HG02763 (cell line): ENCODE results near the gene IFT20.

ENCODE experiments used
- ATAC-seq: cut with Tn5 transposase; IDR thresholded peaks from one replicate; pipeline ENCODE4 v1.9.1; 2021; ENCODE audit warnings: mild to moderate bottlenecking, moderate library complexity; ENCODE audit not compliant: unreplicated experiment

The IFT20 gene

DNA sequence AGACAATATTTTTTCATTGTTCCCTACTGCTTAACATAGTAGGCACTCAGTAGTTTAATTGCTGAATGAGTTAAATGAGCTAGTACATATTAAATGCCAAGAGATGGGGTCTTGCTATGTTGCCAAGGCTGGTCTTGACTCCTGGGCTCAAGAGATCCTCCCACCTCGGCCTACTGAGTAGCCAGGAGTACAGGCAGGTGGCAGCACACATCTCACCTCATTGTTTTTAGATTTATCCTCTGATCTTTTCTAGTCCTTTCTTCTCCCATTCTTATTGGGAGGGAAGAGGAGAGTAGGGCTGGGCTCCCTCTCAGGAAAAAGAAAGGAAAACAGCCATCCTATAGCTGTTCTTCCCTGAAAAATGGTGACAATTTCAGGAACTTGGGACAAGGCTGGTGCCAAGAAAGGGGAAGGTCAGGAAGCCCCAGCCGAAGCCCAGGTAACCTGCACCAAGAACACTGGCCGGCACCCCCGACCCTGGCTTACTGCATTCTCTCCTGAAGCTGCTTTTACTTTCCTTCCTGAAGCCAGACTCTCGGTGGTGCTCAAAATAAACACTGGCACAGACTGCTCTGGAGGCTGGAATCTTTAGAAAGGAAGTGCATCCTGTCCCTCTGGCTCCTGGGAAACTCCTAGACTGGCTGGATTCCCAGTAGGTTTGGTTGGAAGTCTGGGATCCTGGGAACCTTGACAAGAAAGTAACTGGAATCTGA, 2.9 kb upstream of the IFT20 start:
- ATAC-seq, result no peak

DNA sequence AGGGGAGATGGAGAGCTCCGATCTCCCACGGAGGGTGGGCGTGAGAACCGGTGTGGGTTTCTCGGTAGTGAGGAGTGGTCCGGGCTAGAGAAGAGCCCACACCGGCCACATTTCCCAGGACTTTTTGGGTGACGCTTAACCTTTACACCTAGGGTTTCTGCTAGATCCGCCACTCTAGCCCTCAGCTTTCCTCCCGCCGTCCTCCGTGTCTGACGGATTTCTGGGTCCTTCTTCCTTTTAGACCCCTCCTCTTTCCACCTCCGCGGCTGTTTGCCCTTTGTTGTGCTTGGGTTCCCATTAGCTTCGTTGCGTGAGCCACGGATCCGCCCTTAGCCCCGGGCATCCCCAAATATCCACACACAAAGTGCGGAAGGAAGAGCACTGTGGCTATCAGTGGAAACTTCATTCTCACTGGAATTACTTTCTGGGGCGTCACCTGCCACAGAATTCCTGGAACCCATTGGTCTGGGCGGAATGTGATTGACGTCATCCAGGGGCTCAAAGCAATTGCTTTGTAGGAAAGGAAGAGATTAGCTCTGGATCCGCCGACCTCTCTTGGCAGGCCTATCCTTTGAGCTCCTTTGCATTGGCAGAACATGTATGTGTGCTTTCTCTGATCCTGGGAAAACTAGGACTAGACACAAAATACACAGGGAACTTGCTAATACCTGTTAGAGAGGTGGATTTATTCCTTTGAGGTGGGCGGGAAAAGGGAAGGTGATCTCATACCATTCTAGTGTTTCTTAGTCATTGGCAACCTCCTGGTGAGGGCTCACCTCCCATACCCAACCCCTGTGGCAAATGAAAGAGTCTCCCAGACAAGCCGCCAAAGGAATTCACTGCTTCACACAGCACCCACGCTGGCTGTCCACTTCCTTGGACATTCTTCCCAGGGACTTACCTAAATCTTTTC, 943 bp upstream of the IFT20 start:
- ATAC-seq, result no peak

DNA sequence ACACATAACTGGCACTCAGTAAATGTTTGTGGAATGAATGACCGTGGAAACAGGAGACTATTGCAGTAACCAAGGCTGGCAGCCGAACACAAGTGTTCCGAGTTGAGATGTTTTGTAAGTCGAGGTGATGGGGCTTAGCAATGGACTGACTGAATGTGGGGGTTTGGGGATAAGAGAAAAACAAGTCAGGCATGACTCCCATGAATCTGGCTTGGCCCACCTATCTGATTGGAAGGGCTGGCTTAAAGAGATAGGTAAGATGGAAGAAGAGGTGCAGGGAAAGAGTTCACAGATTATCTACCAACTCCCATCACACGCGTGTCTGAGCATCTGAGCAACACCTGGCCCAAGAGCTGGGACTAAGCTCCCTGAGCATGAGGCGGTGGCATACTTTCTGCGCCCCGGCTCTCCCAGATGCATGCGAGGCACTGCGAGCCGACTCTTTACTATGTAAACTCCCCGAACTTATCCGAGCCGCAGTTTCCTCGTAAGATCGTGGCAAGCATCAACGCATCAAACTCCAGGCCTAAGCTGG, 539 bp downstream of the IFT20 start:
- no peak for ATAC-seq

DNA sequence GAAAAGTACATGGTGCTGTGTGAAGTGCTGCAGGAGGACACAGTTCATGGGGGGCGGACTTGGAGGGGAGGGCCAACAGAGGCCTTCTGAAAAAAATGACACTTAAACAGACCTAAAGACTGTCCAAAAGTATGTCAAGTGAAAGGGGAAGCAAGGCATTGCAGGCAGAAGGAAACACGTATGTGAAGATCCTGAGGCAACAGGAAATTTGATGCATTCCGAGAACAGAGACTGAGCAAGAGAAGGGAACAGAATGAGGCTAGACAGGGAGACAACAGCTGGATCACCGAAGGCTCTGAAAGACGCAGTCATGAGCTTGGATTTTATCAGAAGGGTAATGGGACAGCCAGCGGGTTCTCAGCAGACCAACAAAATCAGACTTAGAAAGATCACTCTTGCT, 1.1 kb downstream of the IFT20 start:
- ATAC-seq, result no peak

DNA sequence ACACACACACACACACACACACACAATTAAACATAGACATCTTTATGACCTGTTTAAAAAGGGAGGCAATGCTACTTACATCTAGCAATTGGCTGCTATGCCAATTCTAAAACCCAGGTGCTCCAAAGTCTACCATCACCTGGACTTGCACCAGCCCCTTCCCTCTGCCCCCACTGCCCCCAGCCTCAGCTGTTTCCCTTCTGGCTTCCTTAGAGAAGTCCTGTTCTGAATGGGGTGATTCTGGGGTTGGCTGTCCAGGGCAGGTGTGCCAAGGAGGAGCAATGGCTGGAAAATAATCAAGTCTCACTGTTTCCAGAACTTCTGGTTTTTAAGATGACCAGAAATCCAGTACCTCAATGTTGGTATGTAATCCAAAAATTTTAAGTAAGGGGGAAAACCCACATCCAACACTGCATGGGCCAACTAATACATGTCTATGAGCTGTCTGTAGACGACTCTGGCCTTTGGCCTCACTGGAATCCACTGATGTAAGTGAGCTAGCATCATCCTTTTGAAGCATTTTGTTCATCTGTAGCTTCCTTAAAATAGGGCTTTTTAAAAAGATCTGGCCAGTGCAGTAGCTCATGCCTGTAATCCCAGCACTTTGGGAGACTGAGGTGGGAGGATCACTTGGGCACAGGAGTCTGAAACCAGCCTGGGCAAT, 2.1 kb downstream of the IFT20 start:
- no peak for ATAC-seq

DNA sequence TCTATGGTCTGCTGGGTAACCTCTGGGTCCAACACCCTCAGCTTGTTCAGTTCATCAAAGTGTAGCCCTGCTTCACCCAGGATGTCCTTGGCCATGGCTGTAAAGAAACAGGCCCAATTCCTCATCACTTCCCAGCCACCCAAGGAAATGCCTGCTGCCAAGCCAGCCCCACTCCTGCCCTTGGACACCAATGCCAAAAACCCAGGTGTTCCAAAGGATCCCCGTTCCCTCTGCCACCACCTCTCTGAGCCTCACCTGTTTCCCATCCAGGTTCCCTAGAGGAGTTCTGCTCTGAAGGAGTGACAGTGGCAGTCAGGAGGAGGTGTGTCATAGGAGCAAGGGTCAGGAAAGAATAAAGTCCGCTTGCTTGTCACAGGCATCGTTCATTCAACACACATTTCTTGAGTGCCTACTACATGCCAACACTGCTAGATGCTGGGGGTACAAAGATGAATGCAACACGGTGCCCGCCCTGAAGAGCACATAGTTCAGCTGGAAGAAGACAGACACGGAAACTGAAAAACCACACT, 3.3 kb downstream of the IFT20 start:
- ATAC-seq, result no peak

DNA sequence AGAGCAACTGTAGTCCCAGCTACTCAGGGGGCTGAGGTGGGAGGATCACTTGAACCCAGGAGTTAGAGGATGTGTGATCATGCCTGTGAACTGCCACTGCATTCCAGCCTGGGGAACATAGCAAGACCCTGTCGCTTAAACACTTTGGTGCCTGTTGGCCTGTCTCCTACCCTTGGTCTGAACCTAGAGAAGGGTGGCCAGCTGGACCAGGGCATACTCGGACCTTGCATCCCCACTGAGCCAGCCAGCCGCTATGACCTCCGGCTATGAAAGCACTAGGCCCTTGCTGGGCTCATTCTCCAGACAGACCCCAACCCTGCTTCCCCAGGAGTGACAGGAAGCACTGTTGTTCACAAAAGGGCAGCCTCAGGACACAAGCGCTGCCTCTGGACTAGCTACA, 4.6 kb downstream of the IFT20 start:
- ATAC-seq, result no peak

DNA sequence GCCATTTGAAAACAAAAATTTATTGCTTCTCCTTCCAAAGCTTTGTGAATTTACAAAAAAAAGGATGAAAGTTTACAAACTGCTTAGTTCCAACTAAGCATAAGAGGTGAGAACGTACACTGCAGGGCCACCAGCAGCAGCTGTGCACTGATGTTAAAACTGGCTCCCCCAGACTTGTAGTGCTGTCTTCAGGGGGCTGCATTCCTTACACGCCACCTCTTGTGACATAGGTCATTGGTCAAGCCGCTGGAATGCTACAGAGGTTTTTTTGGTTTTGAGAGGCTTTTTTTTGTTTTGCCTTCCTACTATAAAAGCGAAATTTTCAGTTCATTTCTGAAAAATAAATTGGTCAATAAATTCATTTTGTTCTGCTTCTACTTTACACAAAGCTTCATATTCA, 6.9 kb downstream of the IFT20 start:
- ATAC-seq, result no peak

DNA sequence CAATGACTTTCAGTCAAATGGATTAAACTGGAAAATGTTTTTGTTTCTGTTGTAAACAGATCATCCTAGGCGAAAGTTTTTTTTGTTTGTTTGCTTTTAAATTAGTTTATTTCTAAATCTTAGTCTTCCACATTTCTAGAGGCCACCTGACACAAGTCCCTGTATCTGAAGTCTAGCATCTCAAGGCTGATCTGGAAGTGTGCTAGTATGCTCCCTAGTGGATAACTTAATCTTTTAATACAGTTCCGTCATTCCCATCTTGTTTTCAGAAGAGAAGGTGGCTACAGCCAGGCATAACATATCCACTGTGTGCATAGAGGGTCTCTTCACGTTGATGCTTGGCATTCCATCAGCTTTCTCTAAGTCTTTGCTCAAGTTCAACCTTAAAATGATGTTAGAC, 7.6 kb downstream of the IFT20 start:
- ATAC-seq, result no peak

DNA sequence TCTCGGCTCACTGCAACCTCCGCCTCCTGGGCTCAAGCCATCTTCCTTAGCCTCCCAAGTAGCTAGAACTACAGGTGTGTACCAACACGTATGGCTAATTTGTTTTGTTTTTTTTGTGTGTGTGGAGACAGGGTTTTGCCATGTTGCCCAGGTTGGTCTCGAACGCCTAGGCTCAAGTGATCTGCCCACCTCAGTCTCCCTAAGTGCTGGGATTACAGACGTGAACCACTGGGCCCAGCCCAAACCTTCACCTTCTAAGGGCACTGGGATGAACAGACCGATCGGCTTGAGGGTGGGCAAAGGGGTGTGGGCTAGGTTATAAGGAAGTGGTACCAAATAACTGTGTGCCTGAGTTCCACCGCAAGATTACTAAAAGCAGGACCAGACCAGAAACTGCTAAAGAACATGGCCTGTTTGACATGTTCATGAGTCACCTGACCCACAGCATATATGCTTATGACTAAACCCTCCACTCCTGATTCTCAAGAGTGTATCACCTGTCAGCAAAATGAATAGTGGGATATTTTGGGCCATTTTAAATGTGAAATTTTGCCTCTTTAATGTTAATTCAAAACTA, 8.2 kb downstream of the IFT20 start:
- ATAC-seq, result no peak

DNA sequence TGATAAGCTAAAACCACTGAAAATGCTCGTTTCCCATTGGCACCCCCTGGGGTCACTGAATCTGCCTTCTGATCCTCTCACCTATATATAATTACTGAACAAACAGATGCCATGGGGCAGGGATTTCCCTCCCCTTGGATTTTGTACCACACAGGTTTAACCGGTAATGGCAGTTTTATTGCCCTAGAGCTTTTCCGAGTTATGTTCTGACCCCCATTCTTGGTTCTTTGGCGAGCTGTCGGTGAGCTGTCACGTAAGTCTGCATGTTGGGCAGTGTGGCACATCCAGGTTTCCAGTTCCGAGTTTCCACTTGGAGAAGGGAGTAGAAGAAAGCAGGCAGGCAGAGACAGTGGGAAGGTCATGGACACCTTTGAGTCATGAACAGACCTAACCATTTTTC, 9.2 kb downstream of the IFT20 start:
- ATAC-seq, result no peak

DNA sequence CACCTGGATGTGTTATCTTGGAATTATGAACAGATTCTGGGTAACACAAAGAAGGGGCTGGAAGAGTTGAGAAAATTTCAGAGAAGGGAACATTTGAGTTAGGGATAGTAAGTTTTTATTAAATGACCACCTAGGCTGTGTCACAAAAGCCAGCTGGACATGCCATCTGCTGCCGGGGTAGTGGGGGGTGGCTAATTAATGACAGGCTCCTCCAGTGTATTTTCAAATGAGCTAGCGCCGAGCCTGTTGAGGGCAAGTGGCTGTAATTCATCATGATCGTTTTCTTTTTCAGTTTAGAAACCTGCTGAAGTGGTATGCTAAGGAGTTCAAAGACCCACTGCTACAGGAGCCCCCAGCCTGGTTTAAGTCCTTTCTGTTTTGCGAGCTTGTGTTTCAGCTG, 10.1 kb downstream of the IFT20 start:
- ATAC-seq, result no peak

DNA sequence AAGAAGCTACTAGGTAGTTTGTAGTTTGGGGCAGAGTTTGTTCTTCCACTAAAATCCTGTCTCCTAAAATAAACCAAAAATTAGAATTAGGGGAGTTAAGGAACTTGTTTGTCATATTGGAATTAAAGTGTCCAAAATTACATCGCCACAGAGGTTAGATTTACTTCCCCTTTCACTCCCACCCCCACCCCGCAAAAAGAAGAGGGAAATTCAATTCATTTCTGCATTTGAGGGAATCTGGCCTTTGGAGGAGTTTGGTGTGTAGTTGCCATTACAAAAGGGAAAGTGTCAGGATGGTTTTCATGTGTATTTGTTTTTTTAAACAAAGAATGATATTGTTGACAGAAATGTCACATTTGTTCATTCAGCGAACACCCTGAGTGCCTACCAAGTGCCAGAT, 10.5 kb downstream of the IFT20 start:
- no peak for ATAC-seq

DNA sequence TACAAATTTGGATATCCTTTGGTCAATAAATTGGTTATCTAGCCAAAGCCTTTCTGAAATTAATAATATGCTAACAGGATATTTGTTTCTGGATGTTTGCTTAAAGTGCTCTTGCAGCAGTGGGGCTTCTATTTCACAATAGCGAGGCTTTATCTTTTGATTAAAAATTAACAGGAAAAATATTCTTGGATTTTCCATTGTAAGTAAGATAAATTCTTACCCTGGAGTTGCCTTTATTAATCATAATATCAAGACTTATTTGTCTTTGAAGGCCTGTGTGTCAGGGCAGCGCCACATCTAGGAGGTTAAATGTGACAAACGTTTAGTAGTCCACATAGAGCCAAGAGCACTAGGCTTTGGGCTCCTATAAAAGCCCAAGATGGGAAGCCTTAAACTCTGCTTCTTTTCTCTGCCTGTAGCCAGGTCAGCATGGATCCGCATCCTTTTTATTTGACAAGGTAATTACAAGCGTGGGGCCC, 11.0 kb downstream of the IFT20 start:
- no peak for ATAC-seq

DNA sequence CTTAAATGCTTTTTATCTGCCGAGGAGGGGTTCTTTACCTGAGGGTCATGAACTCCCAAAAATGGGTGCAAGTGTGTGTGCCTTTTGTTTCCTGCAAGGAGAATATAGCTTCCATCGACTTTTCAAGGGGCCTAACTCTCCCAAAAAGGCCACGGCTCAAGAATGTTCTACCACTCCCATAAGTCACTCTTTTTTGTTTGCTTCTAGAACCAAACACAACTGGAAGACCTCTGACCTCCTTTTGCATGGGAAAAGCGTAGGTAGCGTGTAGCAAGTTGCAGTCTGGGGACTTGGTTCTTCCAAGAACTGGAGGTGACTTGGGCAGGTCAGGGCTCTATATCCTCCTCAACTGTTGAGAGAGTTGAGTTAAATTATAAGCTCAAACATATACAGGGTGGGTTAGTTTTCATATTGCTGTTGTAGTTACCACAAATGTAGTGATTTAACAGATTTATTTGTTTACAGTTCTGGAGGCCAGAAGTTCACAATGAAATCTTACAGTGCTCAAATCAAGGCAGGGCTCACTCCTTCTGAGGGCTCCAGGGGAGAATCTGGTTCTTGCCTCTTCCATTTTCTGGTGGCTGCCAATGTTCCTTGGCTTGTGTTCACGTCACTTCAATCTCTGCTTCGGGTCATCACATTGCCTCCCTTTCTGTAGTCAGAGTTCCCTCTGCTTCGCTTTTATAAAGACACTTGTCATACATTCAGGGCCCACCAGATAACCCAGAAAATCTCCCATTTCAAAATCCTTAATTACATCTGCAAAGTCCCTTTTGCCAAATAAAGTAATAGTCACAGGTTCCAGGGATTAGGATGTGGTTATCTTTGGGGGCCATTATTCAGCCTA, 14.8 kb downstream of the IFT20 start:
- ATAC-seq, result no peak

DNA sequence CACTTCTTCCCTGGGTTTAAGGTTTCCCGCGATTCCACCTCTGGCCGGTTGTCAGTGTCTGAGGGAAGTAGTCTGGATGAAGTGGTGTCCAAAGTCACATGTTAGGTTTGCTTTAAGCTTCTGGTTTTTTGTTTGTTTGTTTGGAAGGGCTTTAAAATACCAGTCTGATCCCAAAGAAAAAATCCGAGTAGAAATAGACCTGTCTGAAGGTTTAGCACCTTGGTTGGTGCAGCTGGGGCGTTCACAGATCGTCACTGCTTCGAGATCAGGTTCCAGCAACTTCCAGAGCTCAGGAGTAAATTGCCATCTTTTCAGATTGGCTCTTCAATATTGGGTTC, 15.7 kb downstream of the IFT20 start:
- ATAC-seq, result no peak

DNA sequence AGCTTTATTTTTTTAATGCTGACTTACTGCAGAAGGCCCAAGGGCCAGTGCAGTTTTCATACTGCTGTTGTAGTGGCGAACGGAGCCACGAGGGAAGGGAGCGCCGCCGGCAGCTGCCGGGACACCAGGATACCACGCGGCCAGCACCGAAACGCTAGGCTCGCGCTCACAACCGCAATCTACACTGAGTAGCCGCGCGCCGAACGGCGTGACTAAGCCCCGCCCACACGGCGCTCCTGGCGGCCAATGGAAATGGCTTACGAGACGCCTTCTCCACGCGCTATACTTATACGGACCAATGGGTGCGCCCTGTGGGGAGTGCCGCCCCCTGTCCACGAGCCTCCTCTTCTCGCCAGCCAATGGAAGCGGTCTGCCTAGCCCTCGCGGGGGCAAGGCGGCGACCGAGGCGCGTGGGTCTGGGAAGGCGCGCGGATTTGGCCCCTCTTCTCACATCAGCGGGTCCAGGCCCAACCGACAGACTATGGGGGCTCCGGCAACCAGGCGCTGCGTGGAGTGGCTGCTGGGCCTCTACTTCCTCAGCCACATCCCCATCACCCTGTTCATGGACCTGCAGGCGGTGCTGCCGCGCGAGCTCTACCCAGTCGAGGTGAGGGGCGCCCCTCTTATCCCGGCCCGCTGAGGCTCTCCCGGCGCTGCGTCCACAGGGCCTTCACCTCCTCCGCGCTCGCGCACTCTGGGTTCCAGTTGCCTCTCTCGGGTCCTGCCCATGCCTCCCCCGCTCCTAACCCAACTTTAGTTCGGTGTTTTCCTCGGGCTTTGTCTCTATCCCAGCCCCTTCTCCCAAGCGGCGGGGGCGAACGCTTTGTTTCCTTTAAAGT, 16.3 kb downstream of the IFT20 start, which contains the start of gene TMEM97:
Gene TMEM97, plus strand, starts transcription at position 442 of the 839 bp plus-strand sequence. Its CDS starts 40 bp downstream, at position 482.
- peak; percentile 94 for ATAC-seq

DNA sequence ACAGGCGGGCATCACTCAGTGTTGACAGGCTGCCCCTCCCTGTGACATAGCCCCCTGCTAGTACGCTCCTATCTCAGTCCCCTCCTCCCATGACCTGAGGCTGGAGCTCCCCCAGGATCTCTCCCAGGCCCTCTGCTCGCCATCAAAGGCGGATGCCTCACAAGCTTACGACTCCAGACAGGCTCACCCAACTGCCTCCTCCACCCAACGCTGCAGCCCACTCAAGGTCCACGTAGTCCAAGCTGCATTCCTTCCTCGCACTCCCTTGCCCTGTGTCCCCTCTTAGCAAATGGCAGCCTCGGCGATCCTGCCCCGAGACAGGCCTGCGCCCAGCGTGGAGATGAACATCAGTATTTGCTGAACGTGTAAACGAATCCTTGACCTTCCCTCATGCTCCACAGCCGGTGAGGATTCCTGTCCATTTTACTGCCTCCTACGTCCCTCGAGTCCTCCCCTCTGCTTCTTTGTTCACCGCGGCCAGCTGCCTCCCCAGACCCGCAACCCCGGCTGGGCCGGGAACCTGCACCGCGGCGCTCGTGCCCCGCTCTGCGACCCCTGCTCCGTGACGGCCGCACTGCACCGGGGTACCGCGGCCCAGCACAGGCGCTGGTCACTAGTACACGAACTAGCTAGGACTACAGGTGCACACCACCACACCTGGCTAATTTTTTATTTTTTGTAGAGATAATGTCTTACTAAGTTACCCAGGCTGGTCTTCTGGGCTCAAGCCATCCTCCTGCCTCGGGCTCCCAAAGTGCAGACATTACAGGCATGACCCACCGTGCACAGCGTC, 17.1 kb downstream of the IFT20 start:
- no peak for ATAC-seq
